AG04450 (cell line): ENCODE data around the gene CNNM3. TPM values are rescaled to one million over a fixed set of nuclear protein-coding genes. Genes with fewer than 3 reads are reported as not detected.
A peak's percentile ranks its signal among the peaks of the same experiment; 100 is the strongest.

Source experiments
- CTCF ChIA-PET: fragments of 300-600, 350-600 bp; formaldehyde crosslinking; extraction: SDS; loops from one replicate; lab custom pipeline; 2022; ENCODE audit warnings: antibody characterized with exemption, inconsistent platforms; lab: Charles Lee
- POLR2A ChIA-PET: fragments of 350-600 bp; formaldehyde crosslinking; extraction: SDS; loops from one replicate; lab custom pipeline; 2021; ENCODE audit warnings: antibody characterized with exemption, inconsistent platforms; lab: Yijun Ruan, JAX
- DNase-seq: peaks from one replicate; pipeline ENCODE4 v3.0.0-alpha.2; 2011; ENCODE audit warnings: low read depth, low spot score
- H3K27ac ChIP-seq: one replicate; pipeline ENCODE4 v1.5.1; 2012; ENCODE audit warnings: low read depth, low read length, control low read depth
- H3K27me3 ChIP-seq: one replicate; pipeline ENCODE4 v1.6.0; 2012; ENCODE audit warnings: low read length; ENCODE audit not compliant: control insufficient read depth, insufficient read depth
- H3K4me3 ChIP-seq: 2 replicates; pipeline ENCODE4 v1.5.1; 2011; ENCODE audit warnings: mild to moderate bottlenecking, low read depth, low read length, control low read depth
- H3K9me3 ChIP-seq: 2 replicates; pipeline ENCODE4 v1.5.1; 2012; ENCODE audit warnings: low read length; ENCODE audit not compliant: control insufficient read depth, insufficient read depth
- polyA minus RNA-seq: library from RNA; depleted of rRNA, polyadenylated mRNA; stranded (reverse); fragments of >200 nt; gene quantifications from 2 replicates; pipeline ENCODE4 v1.2.3, GENCODE V29; 2011; rRNA and poly(A)+ RNA removed
- polyA plus RNA-seq: library from polyadenylated mRNA; depleted of rRNA; stranded (reverse); fragments of >200 nt; gene quantifications from 2 replicates; pipeline ENCODE4 v1.2.3, GENCODE V29; 2011; rRNA removed
- TF ChIP-seq, protein P1 (sequence below): IDR thresholded peaks from 2 replicates; pipeline ENCODE4 v1.5.1; 2011; ENCODE audit warnings: low read depth, low read length, control low read depth, inconsistent platforms

The CNNM3 gene
- polyA plus RNA-seq: 5.1 and 7.1 TPM in 2 replicates
- 12.1 and 26.8 TPM in 2 replicates for polyA minus RNA-seq

DNA sequence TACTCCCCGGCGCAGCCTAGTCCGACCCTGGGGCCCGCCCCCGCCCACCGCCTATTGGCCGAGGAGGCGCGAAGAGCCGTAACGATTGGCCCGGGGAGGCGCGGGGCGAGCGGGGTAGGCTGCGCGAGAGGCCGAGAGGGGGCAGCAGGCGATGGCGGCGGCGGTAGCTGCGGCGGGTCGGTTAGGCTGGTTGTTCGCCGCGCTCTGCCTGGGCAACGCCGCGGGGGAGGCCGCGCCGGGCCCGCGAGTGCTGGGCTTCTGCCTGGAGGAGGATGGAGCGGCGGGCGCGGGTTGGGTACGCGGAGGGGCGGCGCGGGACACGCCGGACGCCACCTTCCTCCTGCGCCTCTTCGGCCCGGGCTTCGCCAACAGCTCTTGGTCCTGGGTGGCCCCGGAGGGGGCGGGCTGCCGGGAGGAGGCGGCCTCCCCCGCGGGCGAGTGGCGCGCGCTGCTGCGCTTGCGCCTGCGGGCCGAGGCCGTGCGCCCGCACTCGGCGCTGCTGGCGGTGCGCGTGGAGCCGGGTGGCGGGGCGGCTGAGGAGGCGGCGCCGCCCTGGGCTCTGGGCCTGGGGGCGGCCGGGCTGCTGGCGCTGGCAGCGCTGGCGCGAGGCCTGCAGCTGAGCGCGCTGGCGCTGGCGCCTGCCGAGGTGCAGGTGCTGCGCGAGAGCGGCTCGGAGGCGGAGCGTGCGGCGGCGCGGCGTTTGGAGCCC lies at the start of gene CNNM3:
Gene CNNM3, plus strand, starts transcription at position 142 of the 709 bp plus-strand sequence. Its CDS starts 10 bp downstream, at position 152.
- TF ChIP-seq, protein P1, sequence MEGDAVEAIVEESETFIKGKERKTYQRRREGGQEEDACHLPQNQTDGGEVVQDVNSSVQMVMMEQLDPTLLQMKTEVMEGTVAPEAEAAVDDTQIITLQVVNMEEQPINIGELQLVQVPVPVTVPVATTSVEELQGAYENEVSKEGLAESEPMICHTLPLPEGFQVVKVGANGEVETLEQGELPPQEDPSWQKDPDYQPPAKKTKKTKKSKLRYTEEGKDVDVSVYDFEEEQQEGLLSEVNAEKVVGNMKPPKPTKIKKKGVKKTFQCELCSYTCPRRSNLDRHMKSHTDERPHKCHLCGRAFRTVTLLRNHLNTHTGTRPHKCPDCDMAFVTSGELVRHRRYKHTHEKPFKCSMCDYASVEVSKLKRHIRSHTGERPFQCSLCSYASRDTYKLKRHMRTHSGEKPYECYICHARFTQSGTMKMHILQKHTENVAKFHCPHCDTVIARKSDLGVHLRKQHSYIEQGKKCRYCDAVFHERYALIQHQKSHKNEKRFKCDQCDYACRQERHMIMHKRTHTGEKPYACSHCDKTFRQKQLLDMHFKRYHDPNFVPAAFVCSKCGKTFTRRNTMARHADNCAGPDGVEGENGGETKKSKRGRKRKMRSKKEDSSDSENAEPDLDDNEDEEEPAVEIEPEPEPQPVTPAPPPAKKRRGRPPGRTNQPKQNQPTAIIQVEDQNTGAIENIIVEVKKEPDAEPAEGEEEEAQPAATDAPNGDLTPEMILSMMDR: peak; percentile 54
- H3K27me3 ChIP-seq: no peaks in the 10 kb centered on the region
- peak within 1 kb of the TSS; percentile 21 for H3K27ac ChIP-seq
- peak within 1 kb of the TSS; percentile 66 for H3K4me3 ChIP-seq
- no peaks in the 10 kb centered on the region for H3K9me3 ChIP-seq
- peak; percentile 64 for DNase-seq
- POLR2A ChIA-PET: interaction anchor here (1.0 to 1.4 kb wide), 3 partner anchors 18 to 53 kb away, joined by 3 to 4 read pairs (median 3); partner anchors contain the start of gene ANKRD39
- CTCF ChIA-PET: interaction anchor here (0.6 to 4.3 kb wide), 8 partner anchors 10 to 46 kb away, joined by 3 to 23 read pairs (median 4); partner anchors contain the start of gene ANKRD39

DNA sequence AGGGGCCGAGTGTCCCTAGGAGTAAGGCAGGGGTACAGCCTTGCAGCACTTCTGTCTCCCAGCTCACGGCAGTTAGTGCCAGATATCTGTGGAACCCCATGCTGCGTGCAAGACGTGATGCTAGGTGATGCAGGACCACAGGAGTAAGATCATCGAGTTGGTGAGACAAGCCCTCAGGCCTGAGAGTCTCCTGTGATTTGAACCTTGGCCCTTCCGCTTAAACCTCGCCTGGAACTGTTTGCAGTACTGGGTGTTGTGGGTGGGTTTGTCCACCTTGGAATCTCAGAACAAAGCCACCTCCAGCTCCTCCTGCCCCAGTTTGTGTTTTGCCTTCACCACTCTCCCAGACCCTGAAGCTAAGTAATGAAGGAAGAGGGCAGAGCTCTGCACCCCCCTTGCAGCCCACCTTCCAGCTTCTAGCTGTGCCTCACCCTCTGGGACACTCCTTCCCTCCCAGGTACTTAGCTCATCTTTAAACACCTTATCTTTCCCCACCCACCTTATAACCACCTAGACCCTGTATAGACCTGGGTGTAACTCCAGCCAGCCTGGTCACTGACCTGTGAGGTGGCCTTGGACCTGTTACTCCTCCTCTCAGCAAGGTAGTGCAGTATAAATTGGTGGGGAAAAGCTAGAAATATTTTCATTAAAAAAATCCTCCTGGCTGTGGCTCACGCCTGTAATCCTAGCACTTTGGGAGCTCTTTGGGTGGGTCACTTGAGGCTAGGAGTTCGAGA lies 48.8 kb upstream of the CNNM3 start:
- Histone ChIP-seq H3K4me3 (no peak overlapping the region), H3K27ac (no peak overlapping the region), H3K9me3 (no peaks in the 10 kb centered on the region), H3K27me3 (no peaks in the 10 kb centered on the region)
- TF ChIP-seq, protein P1: no peak
- ChIA-PET POLR2A (no interaction called here), CTCF (interaction anchor here (0.5 kb wide), 1 partner anchor 15 kb away, joined by 4 read pairs; no protein-coding TSS in a partner anchor)
- no peak for DNase-seq

DNA sequence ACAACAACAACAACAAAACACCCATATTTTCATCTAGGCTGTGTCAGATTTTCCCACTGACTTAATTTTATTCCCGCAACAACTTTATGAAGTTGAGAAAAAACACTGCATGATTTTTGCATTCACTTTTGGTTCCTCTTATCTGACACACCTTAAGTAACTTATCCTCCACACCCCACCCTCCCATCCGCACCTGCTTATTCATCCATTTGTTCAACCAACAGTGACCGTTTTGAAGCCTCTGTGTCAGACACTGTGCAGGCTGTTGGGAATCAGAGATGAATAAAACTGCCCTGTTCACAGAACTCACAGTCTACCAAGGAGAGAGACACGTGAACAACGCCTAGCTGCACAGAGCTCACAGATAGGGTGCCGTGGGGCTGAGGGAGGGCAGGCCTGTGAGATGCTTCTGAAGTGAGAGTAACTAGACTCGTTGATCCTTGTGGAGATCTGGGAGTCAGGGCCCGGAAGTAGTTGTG lies 47.9 kb upstream of the CNNM3 start:
- POLR2A ChIA-PET: no interaction called here
- Histone ChIP-seq H3K4me3 (no peak overlapping the region), H3K27ac (no peak overlapping the region), H3K9me3 (no peaks in the 10 kb centered on the region), H3K27me3 (no peaks in the 10 kb centered on the region)
- DNase-seq: no peak
- TF ChIP-seq, protein P1: no peak
- CTCF ChIA-PET: interaction anchor here (1.1 kb wide), 1 partner anchor 90 kb away, joined by 3 read pairs; the partner anchor contains the start of gene ANKRD39

DNA sequence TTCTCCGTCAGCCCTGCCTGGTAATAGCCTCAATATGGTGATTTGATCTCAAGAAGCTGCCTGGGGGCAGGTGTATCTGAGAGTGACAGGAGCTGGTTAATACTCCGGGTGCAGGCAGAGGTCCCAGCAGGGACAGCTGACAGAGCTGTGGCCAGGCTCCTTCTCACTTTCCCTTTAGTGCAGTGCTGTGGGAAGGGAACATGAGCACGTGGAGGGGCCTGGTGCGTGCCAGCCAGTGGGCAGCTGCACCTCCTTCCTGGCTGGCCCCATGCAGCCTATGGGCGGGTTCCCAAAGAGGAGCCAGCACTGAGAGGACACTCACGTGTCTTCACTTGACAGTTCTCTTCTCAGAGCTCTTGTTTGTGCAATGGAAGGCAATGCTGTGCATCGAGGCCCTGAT lies 46.3 kb upstream of the CNNM3 start:
- DNase-seq: no peak

More for the DNA sequence above, 46.3 kb upstream of the CNNM3 start:
- H3K27me3 ChIP-seq: no peaks in the 10 kb centered on the region
- ChIA-PET CTCF (interaction anchor here (0.9 kb wide), 1 partner anchor 47 kb away, joined by 4 read pairs; no protein-coding TSS in a partner anchor), POLR2A (no interaction called here)
- H3K9me3 ChIP-seq: no peaks in the 10 kb centered on the region
- H3K27ac ChIP-seq: no peak overlapping the region
- no peak overlapping the region for H3K4me3 ChIP-seq
- TF ChIP-seq, protein P1: no peak
